Measurements from ENCODE around the gene NDUFB2. TPM values are rescaled to one million over a fixed set of nuclear protein-coding genes. Genes with fewer than 3 reads are reported as not detected.
"Not testable (repeated sequence)": the region's sequence is repeated elsewhere in the genome, so short reads cannot be mapped to it uniquely, and the experiment has no call there.

Gene NDUFB2
- total RNA-seq, 1 experiment from 2014 or later = 180 TPM

DNA sequence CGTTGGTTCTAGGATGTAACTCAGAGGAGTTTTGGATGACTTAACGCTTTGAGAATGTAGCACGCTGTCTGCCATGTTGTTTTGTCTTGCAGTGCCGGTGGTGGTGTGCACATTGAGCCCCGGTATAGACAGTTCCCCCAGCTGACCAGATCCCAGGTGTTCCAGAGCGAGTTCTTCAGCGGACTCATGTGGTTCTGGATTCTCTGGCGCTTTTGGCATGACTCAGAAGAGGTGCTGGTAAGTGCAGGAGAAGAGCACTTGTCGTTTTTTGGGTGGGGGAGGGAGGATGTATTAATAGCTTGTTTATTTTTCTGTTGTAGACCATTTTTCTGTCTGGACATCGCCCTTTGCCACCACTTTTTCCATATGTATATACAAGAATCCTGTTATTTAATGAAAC is 6.3 kb downstream of the NDUFB2 start:
- Histone ChIP-seq H3K9me3 (ENCODE audit: insufficient read depth, low read depth) (no peaks in the 10 kb centered on the region), H3K4me1 (replicated peaks; ENCODE audit: insufficient read depth) (peaks cover 6% of the 10 kb centered on the region), H3K36me3 (ENCODE audit: low read depth) (peaks cover 17% of the 10 kb centered on the region; the same call in 1 of the 2 replicates), H3K27ac (no peak overlapping the region), H3F3A (ENCODE audit: insufficient read depth, low read depth) (no peaks in the 10 kb centered on the region; the same call in 1 of the 2 replicates), H2AFZ (no peak overlapping the region), H3K4me3 (no peak overlapping the region), H3K27me3 (ENCODE audit: insufficient read depth, low read depth) (no peaks in the 10 kb centered on the region), H4K20me1 (ENCODE audit: insufficient read depth) (peaks cover 16% of the 10 kb centered on the region; the same call in 1 of the 2 replicates), H3K4me2 (no peak overlapping the region), H3K79me2 (ENCODE audit: low read depth) (peaks cover 43% of the 10 kb centered on the region), H3K9me2 (ENCODE audit: insufficient read depth) (no peaks in the 10 kb centered on the region)
- CTCF ChIA-PET = no interaction called here
- DNase-seq = no peak
- POLR2A ChIA-PET (ENCODE audit: unreplicated experiment) = interaction anchor here (0.6 kb wide), 1 partner anchor 169 kb away, joined by 4 read pairs; no protein-coding TSS in a partner anchor
- no peak for TF ChIP-seq EZH2 (IDR thresholded peaks at IDR 0.05; ENCODE audit: low read depth)
- TF ChIP-seq, protein P1, sequence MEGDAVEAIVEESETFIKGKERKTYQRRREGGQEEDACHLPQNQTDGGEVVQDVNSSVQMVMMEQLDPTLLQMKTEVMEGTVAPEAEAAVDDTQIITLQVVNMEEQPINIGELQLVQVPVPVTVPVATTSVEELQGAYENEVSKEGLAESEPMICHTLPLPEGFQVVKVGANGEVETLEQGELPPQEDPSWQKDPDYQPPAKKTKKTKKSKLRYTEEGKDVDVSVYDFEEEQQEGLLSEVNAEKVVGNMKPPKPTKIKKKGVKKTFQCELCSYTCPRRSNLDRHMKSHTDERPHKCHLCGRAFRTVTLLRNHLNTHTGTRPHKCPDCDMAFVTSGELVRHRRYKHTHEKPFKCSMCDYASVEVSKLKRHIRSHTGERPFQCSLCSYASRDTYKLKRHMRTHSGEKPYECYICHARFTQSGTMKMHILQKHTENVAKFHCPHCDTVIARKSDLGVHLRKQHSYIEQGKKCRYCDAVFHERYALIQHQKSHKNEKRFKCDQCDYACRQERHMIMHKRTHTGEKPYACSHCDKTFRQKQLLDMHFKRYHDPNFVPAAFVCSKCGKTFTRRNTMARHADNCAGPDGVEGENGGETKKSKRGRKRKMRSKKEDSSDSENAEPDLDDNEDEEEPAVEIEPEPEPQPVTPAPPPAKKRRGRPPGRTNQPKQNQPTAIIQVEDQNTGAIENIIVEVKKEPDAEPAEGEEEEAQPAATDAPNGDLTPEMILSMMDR (conservative IDR thresholded peaks at IDR 0.05) = no peak
- BruUV-seq (replicated peaks) = no TSS peak
- intact Hi-C loops (cut with micrococcal nuclease; ENCODE audit: unreplicated experiment) = no loop called here

DNA sequence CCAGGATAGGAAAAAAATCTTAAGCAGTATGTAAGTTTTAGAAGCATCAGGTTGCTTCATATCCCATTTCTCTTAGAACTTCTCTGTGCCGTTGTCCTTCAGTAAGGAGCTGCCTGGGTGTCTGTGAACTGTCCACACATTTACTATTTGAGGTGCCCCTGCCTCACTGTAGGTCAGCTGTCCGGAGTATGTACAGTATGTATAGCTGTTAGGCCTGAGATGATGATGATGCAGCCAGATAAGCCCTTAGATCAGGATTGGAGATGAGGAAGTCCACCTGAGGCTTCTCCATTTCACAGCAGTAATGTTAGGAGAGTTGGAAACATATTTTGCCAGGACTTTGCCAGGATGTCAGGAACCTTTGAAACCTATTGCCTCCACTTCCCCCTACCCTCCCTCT is 7.7 kb downstream of the NDUFB2 start:
- TF ChIP-seq, protein P1 (conservative IDR thresholded peaks at IDR 0.05) = no peak
- no peak for TF ChIP-seq EZH2 (IDR thresholded peaks at IDR 0.05; ENCODE audit: low read depth)
- CTCF ChIA-PET = no interaction called here

DNA sequence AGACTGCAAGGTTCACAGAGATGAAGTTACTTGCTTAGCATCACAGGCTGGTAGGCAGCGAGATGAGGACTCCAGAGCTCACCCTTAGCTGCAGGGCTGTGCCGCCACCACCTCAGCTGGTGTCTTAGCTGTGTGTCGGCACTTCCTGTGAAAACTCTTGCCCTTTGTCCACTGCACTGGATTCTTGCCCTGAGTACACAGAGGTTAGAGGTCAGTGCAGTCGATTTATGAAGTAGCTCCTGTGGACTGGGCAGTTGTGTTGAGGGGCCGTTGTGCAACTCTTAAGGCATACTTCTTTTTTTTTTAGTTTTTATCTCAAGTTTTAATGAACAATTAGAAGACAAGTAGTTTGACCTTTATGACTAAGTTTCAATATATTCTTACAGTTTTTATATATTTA is 10.6 kb downstream of the NDUFB2 start:
- Histone ChIP-seq H3F3A (ENCODE audit: insufficient read depth, low read depth) (no peaks in the 10 kb centered on the region; the same call in 1 of the 2 replicates), H3K4me1 (replicated peaks; ENCODE audit: insufficient read depth) (no peaks in the 10 kb centered on the region), H3K27me3 (ENCODE audit: insufficient read depth, low read depth) (no peaks in the 10 kb centered on the region), H3K4me3 (no peak overlapping the region), H3K79me2 (ENCODE audit: low read depth) (no peaks in the 10 kb centered on the region), H4K20me1 (ENCODE audit: insufficient read depth) (0 out of 2 replicates have a peak, but pooled peaks cover 8% of the 10 kb centered on the region), H3K9me3 (ENCODE audit: insufficient read depth, low read depth) (no peaks in the 10 kb centered on the region), H3K4me2 (no peak overlapping the region), H3K27ac (no peak overlapping the region), H3K36me3 (ENCODE audit: low read depth) (peaks cover 11% of the 10 kb centered on the region; the same call in 1 of the 2 replicates), H2AFZ (no peak overlapping the region), H3K9me2 (ENCODE audit: insufficient read depth) (no peaks in the 10 kb centered on the region)
- TF ChIP-seq, protein P1 (conservative IDR thresholded peaks at IDR 0.05) = no peak
- no peak for TF ChIP-seq EZH2 (IDR thresholded peaks at IDR 0.05; ENCODE audit: low read depth)
- no TSS peak for BruUV-seq (replicated peaks)
- intact Hi-C loops (cut with micrococcal nuclease; ENCODE audit: unreplicated experiment) = no loop called here
- ChIA-PET CTCF (no interaction called here), POLR2A (ENCODE audit: unreplicated experiment) (no interaction called here)
- DNase-seq = peak in 1 of 2 experiments; percentile 11

More for the DNA sequence above, 7.7 kb downstream of the NDUFB2 start:
- H3K4me2 ChIP-seq = no peak overlapping the region
- no peak overlapping the region for H2AFZ ChIP-seq
- H3K4me1 ChIP-seq (replicated peaks; ENCODE audit: insufficient read depth) = no peaks in the 10 kb centered on the region
- BruUV-seq (replicated peaks) = no TSS peak
- H3K27me3 ChIP-seq (ENCODE audit: insufficient read depth, low read depth) = no peaks in the 10 kb centered on the region
- no peaks in the 10 kb centered on the region; the same call in 1 of the 2 replicates for H3F3A ChIP-seq (ENCODE audit: insufficient read depth, low read depth)
- H3K9me3 ChIP-seq (ENCODE audit: insufficient read depth, low read depth) = no peaks in the 10 kb centered on the region
- intact Hi-C loops (cut with micrococcal nuclease; ENCODE audit: unreplicated experiment) = no loop called here
- DNase-seq = no peak
- H3K9me2 ChIP-seq (ENCODE audit: insufficient read depth) = no peaks in the 10 kb centered on the region
- H3K27ac ChIP-seq = no peak overlapping the region
- H4K20me1 ChIP-seq (ENCODE audit: insufficient read depth) = peaks cover 16% of the 10 kb centered on the region; the same call in 1 of the 2 replicates
- peaks cover 17% of the 10 kb centered on the region; the same call in 1 of the 2 replicates for H3K36me3 ChIP-seq (ENCODE audit: low read depth)
- H3K79me2 ChIP-seq (ENCODE audit: low read depth) = peaks cover 29% of the 10 kb centered on the region
- POLR2A ChIA-PET (ENCODE audit: unreplicated experiment) = no interaction called here
- no peak overlapping the region for H3K4me3 ChIP-seq

DNA sequence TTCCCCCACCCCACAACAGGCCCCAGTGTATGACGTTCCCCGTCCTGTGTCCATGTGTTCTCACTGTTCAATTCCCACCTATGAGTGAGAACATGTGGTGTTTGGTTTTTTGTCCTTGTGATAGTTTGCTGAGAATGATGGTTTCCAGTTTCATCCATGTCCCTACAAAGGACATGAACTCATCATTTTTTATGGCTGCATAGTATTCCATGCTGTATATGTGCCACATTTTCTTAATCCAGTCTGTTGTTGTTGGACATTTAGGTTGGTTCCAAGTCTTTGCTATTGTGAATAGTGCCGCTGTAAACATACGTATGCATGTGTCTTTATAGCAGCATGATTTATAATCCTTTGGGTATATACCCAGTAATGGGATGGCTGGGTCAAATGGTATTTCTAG is 12.3 kb downstream of the NDUFB2 start:
- H3K27ac ChIP-seq; H3K4me3 ChIP-seq; H3K9me3 ChIP-seq (ENCODE audit: insufficient read depth, low read depth); H3K9me2 ChIP-seq (ENCODE audit: insufficient read depth); H2AFZ ChIP-seq; POLR2A ChIA-PET (ENCODE audit: unreplicated experiment); H3F3A ChIP-seq (ENCODE audit: insufficient read depth, low read depth); BruUV-seq (replicated peaks); H3K79me2 ChIP-seq (ENCODE audit: low read depth); H4K20me1 ChIP-seq (ENCODE audit: insufficient read depth); DNase-seq; CTCF ChIA-PET; intact Hi-C loops (cut with micrococcal nuclease; ENCODE audit: unreplicated experiment); H3K27me3 ChIP-seq (ENCODE audit: insufficient read depth, low read depth); H3K4me1 ChIP-seq (replicated peaks; ENCODE audit: insufficient read depth); H3K4me2 ChIP-seq: not testable (repeated sequence)
- peaks cover 11% of the 10 kb centered on the region; the same call in 1 of the 2 replicates for H3K36me3 ChIP-seq (ENCODE audit: low read depth)

DNA sequence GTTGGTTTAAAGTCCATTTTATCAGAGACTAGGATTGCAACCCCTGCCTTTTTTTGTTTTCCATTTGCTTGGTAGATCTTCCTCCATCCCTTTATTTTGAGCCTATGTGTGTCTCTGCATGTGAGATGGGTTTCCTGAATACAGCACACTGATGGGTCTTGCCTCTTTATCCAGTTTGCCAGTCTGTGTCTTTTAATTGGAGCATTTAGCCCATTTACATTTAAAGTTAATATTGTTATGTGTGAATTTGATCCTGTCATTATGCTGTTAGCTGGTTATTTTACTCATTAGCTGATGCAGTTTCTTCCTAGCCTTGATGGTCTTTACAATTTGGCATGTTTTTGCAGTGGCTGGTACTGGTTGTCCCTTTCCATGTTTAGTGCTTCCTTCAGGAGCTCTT is 15.9 kb downstream of the NDUFB2 start:
- intact Hi-C loops (cut with micrococcal nuclease; ENCODE audit: unreplicated experiment); CTCF ChIA-PET: not testable (repeated sequence)

More for the DNA sequence above, 15.9 kb downstream of the NDUFB2 start:
- H3K36me3 ChIP-seq (ENCODE audit: low read depth); H3K9me3 ChIP-seq (ENCODE audit: insufficient read depth, low read depth); H3K27me3 ChIP-seq (ENCODE audit: insufficient read depth, low read depth); H3F3A ChIP-seq (ENCODE audit: insufficient read depth, low read depth); H3K27ac ChIP-seq; POLR2A ChIA-PET (ENCODE audit: unreplicated experiment); H3K79me2 ChIP-seq (ENCODE audit: low read depth); H3K4me1 ChIP-seq (replicated peaks; ENCODE audit: insufficient read depth); H4K20me1 ChIP-seq (ENCODE audit: insufficient read depth); H2AFZ ChIP-seq; H3K4me2 ChIP-seq; BruUV-seq (replicated peaks); H3K9me2 ChIP-seq (ENCODE audit: insufficient read depth); H3K4me3 ChIP-seq; DNase-seq: not testable (repeated sequence)

All from PC-9 (cell line).